Neural progenitor cell (in vitro differentiated cells): ENCODE results near the gene LYVE1.

ENCODE experiments used
- EZH2 ChIP-seq: fragments of 200-600 bp; sonication (generic); IDR thresholded peaks from 2 replicates; pipeline ENCODE4 v1.6.1; 2017; ENCODE audit warnings: antibody characterized with exemption, mild to moderate bottlenecking, moderate library complexity
- EZH2phosphoT487 ChIP-seq: fragments of 200-600 bp; sonication (generic); IDR thresholded peaks from 2 replicates; pipeline ENCODE4 v1.6.1; 2017; ENCODE audit warnings: antibody characterized with exemption
- TF ChIP-seq, protein P1 (sequence below): fragments of 200-600 bp; sonication (generic); IDR thresholded peaks from 2 replicates; pipeline ENCODE4 v1.5.1; 2017; ENCODE audit warnings: antibody characterized with exemption, mild to moderate bottlenecking

DNA sequence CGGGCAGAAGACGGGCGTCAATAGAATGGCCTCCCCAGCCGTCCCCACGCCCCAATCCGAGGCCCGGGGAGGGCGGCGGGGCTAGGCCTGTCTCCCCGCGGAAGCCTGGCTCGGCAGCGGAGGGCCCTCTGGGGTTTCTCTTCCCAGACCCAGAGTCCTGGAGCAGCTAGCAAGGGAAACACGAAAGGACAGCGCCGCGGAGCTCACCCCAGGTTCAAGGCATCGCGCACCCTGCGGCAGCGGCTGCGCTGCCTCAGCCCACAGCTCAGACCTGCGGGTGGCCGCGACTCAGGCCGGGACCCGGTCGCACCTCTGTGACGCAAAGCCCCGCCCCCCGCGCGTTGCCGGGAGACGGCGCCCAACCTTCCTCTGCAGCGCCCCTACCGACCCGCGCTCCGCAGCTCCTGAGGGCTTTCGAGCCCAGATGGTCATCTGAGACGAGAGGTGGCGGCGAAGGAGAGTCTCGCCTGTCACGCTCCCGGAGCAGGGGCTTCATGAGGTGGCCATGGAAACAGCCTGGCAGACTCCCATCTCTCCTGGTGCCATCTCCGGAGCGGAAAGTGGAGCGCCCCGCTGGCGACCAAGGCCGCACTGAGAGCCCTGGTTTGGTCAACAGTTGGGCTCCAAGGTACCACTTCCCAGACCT, 27.4 kb downstream of the LYVE1 start, which contains the start of gene RNF141:
- TF ChIP-seq, protein P1, sequence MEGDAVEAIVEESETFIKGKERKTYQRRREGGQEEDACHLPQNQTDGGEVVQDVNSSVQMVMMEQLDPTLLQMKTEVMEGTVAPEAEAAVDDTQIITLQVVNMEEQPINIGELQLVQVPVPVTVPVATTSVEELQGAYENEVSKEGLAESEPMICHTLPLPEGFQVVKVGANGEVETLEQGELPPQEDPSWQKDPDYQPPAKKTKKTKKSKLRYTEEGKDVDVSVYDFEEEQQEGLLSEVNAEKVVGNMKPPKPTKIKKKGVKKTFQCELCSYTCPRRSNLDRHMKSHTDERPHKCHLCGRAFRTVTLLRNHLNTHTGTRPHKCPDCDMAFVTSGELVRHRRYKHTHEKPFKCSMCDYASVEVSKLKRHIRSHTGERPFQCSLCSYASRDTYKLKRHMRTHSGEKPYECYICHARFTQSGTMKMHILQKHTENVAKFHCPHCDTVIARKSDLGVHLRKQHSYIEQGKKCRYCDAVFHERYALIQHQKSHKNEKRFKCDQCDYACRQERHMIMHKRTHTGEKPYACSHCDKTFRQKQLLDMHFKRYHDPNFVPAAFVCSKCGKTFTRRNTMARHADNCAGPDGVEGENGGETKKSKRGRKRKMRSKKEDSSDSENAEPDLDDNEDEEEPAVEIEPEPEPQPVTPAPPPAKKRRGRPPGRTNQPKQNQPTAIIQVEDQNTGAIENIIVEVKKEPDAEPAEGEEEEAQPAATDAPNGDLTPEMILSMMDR: peak; percentile 77
- TF ChIP-seq EZH2phosphoT487: no peak
- no peak for TF ChIP-seq EZH2
